GM12878 (cell line): ENCODE results near the gene RENBP. TPM values are rescaled to one million over a fixed set of nuclear protein-coding genes. Genes with fewer than 3 reads are reported as not detected.

Source experiments
- ATAC-seq: fragments of 200-7000 bp; cut with Tn5 transposase; 3 replicates; pipeline ENCODE4 v1.9.1; 2020; ENCODE audit warnings: mild to moderate bottlenecking, moderate library complexity
- BruUV-seq: library from RNA; stranded (reverse); fragments of 400-500 nt; replicated peaks from 2 replicates; lab custom pipeline; 2021; lab: Mats Ljungman, UMichigan
- CTCF ChIA-PET: fragments of 300-600 bp; sonication (Branson Sonifier 250); formaldehyde crosslinking; extraction: SDS; loops from one replicate; lab custom pipeline; 2021; ENCODE audit warnings: inconsistent platforms; lab: Yijun Ruan, JAX
- POLR2A ChIA-PET: fragments of 350-600 bp; formaldehyde crosslinking; extraction: SDS; loops from one replicate; lab custom pipeline; 2021; ENCODE audit warnings: inconsistent platforms; lab: Charles Lee
- RAD21 ChIA-PET: fragments of 300-600 bp; sonication (Branson Sonifier 250); formaldehyde crosslinking; loops from one replicate; lab custom pipeline; 2023; ENCODE audit warnings: antibody characterized with exemption; ENCODE audit not compliant: unreplicated experiment; lab: Charles Lee
- SMC1A ChIA-PET: fragments of 300-600 bp; sonication (Branson Sonifier 250); formaldehyde crosslinking; loops from one replicate; lab custom pipeline; 2023; ENCODE audit not compliant: unreplicated experiment, uncharacterized antibody; lab: Charles Lee
- DNase-seq: peaks from one replicate; pipeline ENCODE4 v3.0.0-alpha.2; 2011; ENCODE audit warnings: low read depth, low spot score
- FAIRE-seq: peaks from 3 replicates; lab custom pipeline; 2011; peaks lifted over from hg19 to GRCh38; lab: Jason Lieb, UNC
- H2AFZ ChIP-seq: 2 replicates; pipeline ENCODE4 v1.6.0; 2011; ENCODE audit warnings: low read depth, low read length, control low read depth; ENCODE audit not compliant: control insufficient read depth
- H3K27ac ChIP-seq: 2 replicates; pipeline ENCODE4 v1.5.1; 2011; ENCODE audit warnings: control low read depth; ENCODE audit not compliant: control insufficient read depth, insufficient read depth
- H3K27me3 ChIP-seq, 2 experiments: replicated peaks in 1 of 2; 2 replicates each; pipeline versions ENCODE4 v1.6.0 to v1.6.1; 2011; ENCODE audit warnings: low read length in 1 of 2; ENCODE audit not compliant: control insufficient read depth in 2 of 2, insufficient read depth in 2 of 2
- H3K36me3 ChIP-seq, 2 experiments: 2 replicates each; pipeline ENCODE4 v1.5.1; 2011; ENCODE audit warnings: low read length in 1 of 2; ENCODE audit not compliant: control insufficient read depth in 2 of 2, insufficient read depth in 2 of 2
- H3K4me1 ChIP-seq: 2 replicates; pipeline ENCODE4 v1.6.1; 2011; ENCODE audit warnings: mild to moderate bottlenecking, low read length, moderate library complexity, mixed read lengths; ENCODE audit not compliant: control insufficient read depth, insufficient read depth
- H3K4me2 ChIP-seq: 2 replicates; pipeline ENCODE4 v1.6.0; 2011; ENCODE audit warnings: control low read depth; ENCODE audit not compliant: control insufficient read depth, insufficient read depth
- H3K4me3 ChIP-seq: fragments of 200-600 bp; sonication (generic); 2 replicates; pipeline ENCODE4 v1.5.1; 2016
- H3K79me2 ChIP-seq: 2 replicates; pipeline ENCODE4 v1.6.0; 2011; ENCODE audit warnings: low read length; ENCODE audit not compliant: control insufficient read depth, insufficient read depth
- H3K9ac ChIP-seq: 2 replicates; pipeline ENCODE4 v1.8.0; 2011; ENCODE audit warnings: low read length, control low read depth, mixed read lengths; ENCODE audit not compliant: control insufficient read depth, insufficient read depth
- H3K9me3 ChIP-seq: replicated peaks from 3 replicates; pipeline ENCODE4 v1.5.1; 2011; ENCODE audit warnings: mild to moderate bottlenecking, low read length; ENCODE audit not compliant: control insufficient read depth, insufficient read depth
- H4K20me1 ChIP-seq: 2 replicates; pipeline ENCODE4 v1.6.0; 2011; ENCODE audit not compliant: control insufficient read depth, insufficient read depth
- EGR1 ChIP-seq, 2 experiments: IDR thresholded peaks; 1 replicate in 1 of 2; 2 replicates in 1 of 2; pipeline ENCODE4 v1.6.1; 2011 to 2012; ENCODE audit warnings: low read depth in 2 of 2, low read length in 2 of 2, borderline replicate concordance in 1 of 2, mild to moderate bottlenecking in 1 of 2, moderate library complexity in 1 of 2
- MYB ChIP-seq: fragments of 150-350 bp; IDR thresholded peaks from 2 replicates; pipeline ENCODE4 v1.6.1; 2014; ENCODE audit warnings: mild to moderate bottlenecking, low read depth, low read length, borderline replicate concordance
- RELA ChIP-seq: fragments of 450-650 bp; IDR thresholded peaks from 2 replicates; pipeline ENCODE4 v1.8.0; 2014; ENCODE audit warnings: borderline replicate concordance; ENCODE audit not compliant: partially characterized antibody
- SPI1 ChIP-seq: IDR thresholded peaks from 2 replicates; pipeline ENCODE4 v1.6.1; 2011; ENCODE audit warnings: low read depth, mild to moderate bottlenecking, low read length, moderate library complexity, borderline replicate concordance; ENCODE audit not compliant: insufficient read depth
- WGBS: methylation state at CpG from one replicate; pipeline ENCODE4 v1.1.6; 2016; ENCODE audit warnings: low lambda C conversion rate; ENCODE audit not compliant: insufficient replicate concordance, insufficient coverage; ENCODE audit errors: missing lambda C conversion rate; 5-methylcytosine and 5-hydroxymethylcytosine counted together
- in situ Hi-C: fragments of 300-500 bp; cut with MboI; formaldehyde crosslinking; loops from 9 replicates; pipeline ENCODE4 v1.14.3; 2018; ENCODE audit warnings: mixed read lengths
- intact Hi-C: fragments of 100-400 bp; cut with micrococcal nuclease; formaldehyde crosslinking; loops from one replicate; pipeline ENCODE4 v1.14.2; 2022; ENCODE audit not compliant: unreplicated experiment
- polyA plus RNA-seq, 11 experiments: library from polyadenylated mRNA; depleted of rRNA in 4 of 11; unstranded in 6 of 11; stranded (reverse) in 5 of 11; fragments of >200 nt; fragmentation: Nextera tagmentation in 4 of 11; fragmentation: Illumina TruSeq in 1 of 11; extraction: Ambion mirVana in 4 of 11; extraction: Trizol in 1 of 11; gene quantifications; 1 replicate in 1 of 11; 2 replicates in 10 of 11; pipeline versions ENCODE4 v1.2.1 to v1.2.3, GENCODE V29; 2011 to 2016; ENCODE audit warnings: inconsistent platforms in 2 of 11, missing spikeins in 2 of 11, low read depth in 1 of 11
- total RNA-seq, 4 experiments: library from RNA; depleted of rRNA in 3 of 4; stranded (reverse); fragments of >200 nt in 3 of 4; fragmentation: Illumina TruSeq in 1 of 4; extraction: Trizol in 1 of 4; gene quantifications; 2 replicates each; pipeline versions ENCODE4 v1.2.1 to v1.2.3, GENCODE V29; 2013 to 2021
- TF ChIP-seq, protein P1 (sequence below): fragments of 450-650 bp; IDR thresholded peaks from 2 replicates; pipeline ENCODE4 v1.6.1; 2014; ENCODE audit warnings: mild to moderate bottlenecking
- TF ChIP-seq, protein P2 (sequence below): IDR thresholded peaks from 2 replicates; pipeline ENCODE4 v1.6.1; 2012; ENCODE audit warnings: low read length, inconsistent platforms

Gene RENBP
- total and polyA plus RNA-seq, 10 of the 15 experiments (the other 5 are each of a cell fraction or from before 2014, with no cell fraction given), result 0.36 to 4.9 (median 1.8) TPM; not detected in 3

DNA sequence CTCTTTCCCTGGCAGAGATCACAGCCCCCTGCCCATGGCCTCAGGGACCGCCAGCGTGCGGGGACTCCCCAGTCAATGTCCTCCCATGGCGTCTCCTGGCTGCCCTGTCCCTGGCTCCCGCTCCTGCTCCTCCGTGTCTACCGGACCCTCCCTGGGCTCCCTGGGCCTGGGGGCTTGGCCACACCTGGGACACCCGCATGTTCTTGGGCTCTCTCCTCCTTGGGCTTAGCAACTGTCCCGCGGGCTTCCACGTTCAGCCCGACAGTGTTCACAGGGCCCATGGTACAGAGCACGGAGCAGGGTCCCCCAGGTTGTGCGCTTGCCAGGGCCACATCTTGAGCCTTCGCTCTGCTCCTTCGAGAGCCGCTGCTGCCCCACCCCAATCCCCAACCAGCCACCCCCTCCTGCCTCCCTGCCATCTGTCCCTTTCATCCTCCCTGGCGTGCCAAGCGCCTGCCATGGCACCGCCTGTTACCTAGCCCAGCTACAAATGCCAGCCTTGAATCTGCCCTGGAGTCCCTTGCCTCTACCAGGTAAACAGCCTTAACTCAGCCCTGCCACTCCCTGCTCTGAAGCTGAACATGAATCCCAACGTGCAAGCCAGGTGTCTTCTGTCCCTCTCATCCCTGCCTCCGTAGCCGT lies 36.1 kb downstream of the RENBP start:
- Histone ChIP-seq H3K36me3 (no peaks in the 10 kb centered on the region; a peak in 2 of 4 replicates), H3K27me3 (no peaks in the 10 kb centered on the region), H4K20me1 (no peaks in the 10 kb centered on the region), H3K79me2 (no peaks in the 10 kb centered on the region), H2AFZ (no peak overlapping the region), H3K4me3 (no peak overlapping the region), H3K9me3 (no peaks in the 10 kb centered on the region), H3K4me1 (0 out of 2 replicates have a peak, but pooled peaks cover 5% of the 10 kb centered on the region), H3K27ac (no peak overlapping the region), H3K9ac (no peak overlapping the region), H3K4me2 (no peak overlapping the region)
- RAD21 ChIA-PET, result interaction anchor here (0.9 to 1.8 kb wide), 3 partner anchors 16 to 17 kb away, joined by 3 to 6 read pairs (median 3); no protein-coding TSS in a partner anchor
- POLR2A ChIA-PET, result interaction anchor here (0.5 to 1.1 kb wide), 2 partner anchors 8 to 788 kb away, joined by 3 to 6 read pairs; no protein-coding TSS in a partner anchor
- intact Hi-C loops, result no loop called here
- TF ChIP-seq EGR1 (IDR thresholded peaks at IDR 0.05; ENCODE audit: borderline replicate concordance in 1 of 2, low read depth in 2 of 2, low read length in 2 of 2) (no peak), SPI1 (no peak), RELA (no peak), MYB (no peak)
- TF ChIP-seq, protein P1, sequence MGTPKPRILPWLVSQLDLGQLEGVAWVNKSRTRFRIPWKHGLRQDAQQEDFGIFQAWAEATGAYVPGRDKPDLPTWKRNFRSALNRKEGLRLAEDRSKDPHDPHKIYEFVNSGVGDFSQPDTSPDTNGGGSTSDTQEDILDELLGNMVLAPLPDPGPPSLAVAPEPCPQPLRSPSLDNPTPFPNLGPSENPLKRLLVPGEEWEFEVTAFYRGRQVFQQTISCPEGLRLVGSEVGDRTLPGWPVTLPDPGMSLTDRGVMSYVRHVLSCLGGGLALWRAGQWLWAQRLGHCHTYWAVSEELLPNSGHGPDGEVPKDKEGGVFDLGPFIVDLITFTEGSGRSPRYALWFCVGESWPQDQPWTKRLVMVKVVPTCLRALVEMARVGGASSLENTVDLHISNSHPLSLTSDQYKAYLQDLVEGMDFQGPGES, result no peak
- TF ChIP-seq, protein P2, sequence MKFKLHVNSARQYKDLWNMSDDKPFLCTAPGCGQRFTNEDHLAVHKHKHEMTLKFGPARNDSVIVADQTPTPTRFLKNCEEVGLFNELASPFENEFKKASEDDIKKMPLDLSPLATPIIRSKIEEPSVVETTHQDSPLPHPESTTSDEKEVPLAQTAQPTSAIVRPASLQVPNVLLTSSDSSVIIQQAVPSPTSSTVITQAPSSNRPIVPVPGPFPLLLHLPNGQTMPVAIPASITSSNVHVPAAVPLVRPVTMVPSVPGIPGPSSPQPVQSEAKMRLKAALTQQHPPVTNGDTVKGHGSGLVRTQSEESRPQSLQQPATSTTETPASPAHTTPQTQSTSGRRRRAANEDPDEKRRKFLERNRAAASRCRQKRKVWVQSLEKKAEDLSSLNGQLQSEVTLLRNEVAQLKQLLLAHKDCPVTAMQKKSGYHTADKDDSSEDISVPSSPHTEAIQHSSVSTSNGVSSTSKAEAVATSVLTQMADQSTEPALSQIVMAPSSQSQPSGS, result no peak
- CTCF ChIA-PET, result interaction anchor here (1.3 to 1.7 kb wide), 2 partner anchors 14 to 39 kb away, joined by 3 to 6 read pairs; no protein-coding TSS in a partner anchor
- 89% methylated on average over 22 of the region's 23 CpGs for WGBS
- no peak for FAIRE-seq
- DNase-seq, result no peak
- SMC1A ChIA-PET, result interaction anchor here (1.0 kb wide), 1 partner anchor 16 kb away, joined by 3 read pairs; no protein-coding TSS in a partner anchor
- in situ Hi-C loops, result no loop called here
- BruUV-seq, result no TSS peak
- ATAC-seq, result no peak
